Measurements from ENCODE around the gene FAM131C. TPM values are rescaled to one million over a fixed set of nuclear protein-coding genes. Genes with fewer than 3 reads are reported as not detected.
A peak's percentile ranks its signal among the peaks of the same experiment; 100 is the strongest.

Gene FAM131C
- total and polyA plus RNA-seq, 8 donors = 0.35 to 0.37 TPM; not detected in 6

DNA sequence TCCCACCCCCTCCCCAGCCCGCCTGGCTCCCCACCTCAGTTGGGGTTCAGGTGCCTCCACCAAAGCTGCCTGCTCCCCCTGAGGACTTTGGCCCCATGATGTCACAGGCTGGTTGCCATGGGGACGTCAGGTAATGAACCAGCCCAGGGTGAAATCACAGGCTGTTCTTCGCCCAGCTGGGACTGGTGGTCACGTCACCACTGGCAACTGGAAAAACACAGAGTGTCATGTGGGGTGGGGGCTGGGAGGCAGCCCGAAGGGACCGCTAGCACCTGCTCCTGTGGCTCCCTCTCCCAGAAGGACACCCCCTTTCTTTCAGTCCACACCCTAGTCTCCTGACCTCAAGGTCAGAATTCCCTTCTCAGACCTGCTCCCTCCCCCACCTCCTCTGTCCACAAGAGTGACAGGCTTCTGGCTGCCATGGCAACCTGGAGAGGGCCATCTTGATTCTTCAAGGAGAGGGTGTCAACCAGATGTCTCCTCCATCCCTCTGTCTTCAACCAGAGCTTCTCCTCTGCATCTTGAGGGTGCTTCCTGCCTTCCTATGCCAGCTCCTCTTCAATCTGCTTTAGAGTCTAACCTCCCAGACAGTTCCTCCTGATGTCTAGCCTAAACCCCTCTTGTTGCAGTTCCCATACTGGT, 6.2 kb downstream of the FAM131C start:
- H3K36me3 ChIP-seq = no peaks in the 10 kb centered on the region
- no peak for TF ChIP-seq POLR2AphosphoS5 (IDR thresholded peaks at IDR 0.05)
- TF ChIP-seq, protein P1, sequence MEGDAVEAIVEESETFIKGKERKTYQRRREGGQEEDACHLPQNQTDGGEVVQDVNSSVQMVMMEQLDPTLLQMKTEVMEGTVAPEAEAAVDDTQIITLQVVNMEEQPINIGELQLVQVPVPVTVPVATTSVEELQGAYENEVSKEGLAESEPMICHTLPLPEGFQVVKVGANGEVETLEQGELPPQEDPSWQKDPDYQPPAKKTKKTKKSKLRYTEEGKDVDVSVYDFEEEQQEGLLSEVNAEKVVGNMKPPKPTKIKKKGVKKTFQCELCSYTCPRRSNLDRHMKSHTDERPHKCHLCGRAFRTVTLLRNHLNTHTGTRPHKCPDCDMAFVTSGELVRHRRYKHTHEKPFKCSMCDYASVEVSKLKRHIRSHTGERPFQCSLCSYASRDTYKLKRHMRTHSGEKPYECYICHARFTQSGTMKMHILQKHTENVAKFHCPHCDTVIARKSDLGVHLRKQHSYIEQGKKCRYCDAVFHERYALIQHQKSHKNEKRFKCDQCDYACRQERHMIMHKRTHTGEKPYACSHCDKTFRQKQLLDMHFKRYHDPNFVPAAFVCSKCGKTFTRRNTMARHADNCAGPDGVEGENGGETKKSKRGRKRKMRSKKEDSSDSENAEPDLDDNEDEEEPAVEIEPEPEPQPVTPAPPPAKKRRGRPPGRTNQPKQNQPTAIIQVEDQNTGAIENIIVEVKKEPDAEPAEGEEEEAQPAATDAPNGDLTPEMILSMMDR (IDR thresholded peaks at IDR 0.05) = no peak
- no peak for TF ChIP-seq POLR2A (IDR thresholded peaks at IDR 0.05)
- TF ChIP-seq EP300 (IDR thresholded peaks at IDR 0.05) = no peak
- DNase-seq = peak; percentile 57 to 95
- intact Hi-C loops (cut with DNase I; ENCODE audit: low total_unique reads) = no loop called here
- no peak overlapping the region for H3K4me3 ChIP-seq
- H3K27me3 ChIP-seq = peaks cover 0 to 3% (median 0%) of the 10 kb centered on the region in 3 donors
- H3K9me3 ChIP-seq = no peaks in the 10 kb centered on the region
- H3K27ac ChIP-seq = peak overlapping the region in 2 of 5 donors; percentile 29 to 37
- peaks cover 16 to 29% (median 22%) of the 10 kb centered on the region in 4 donors for H3K4me1 ChIP-seq
- WGBS, 5 donors = 28 to 53% (median 39%) methylated on average over 4 to 6 of the region's 6 CpGs

DNA sequence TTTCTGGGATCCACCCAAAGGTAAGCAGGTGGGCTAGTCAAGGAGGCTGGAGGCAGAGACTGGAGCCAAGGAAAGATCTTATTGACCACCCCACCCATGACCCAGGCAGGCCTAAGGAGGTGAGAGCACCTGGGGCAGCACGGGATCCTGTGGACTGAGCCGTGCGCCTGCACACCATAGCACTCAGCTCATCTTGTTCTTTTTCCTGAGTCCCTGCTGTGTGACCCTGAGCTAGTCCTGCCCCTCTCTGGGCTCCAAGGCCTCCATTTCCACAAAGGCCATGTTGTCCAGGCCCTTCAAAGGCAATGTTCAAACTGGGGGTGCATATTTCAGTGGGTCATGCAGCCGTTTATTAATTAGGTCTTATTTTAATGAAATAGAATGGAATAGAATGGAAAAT, 7.2 kb downstream of the FAM131C start:
- no peak for DNase-seq
- Histone ChIP-seq H3K27me3 (no peaks in the 10 kb centered on the region), H3K9me3 (no peaks in the 10 kb centered on the region), H3K27ac (no peak overlapping the region), H3K36me3 (no peaks in the 10 kb centered on the region), H3K4me1 (peaks cover 16 to 29% (median 22%) of the 10 kb centered on the region in 4 donors), H3K4me3 (no peak overlapping the region)
- TF ChIP-seq, protein P1 (IDR thresholded peaks at IDR 0.05) = no peak
- TF ChIP-seq POLR2AphosphoS5 (IDR thresholded peaks at IDR 0.05) (no peak), POLR2A (IDR thresholded peaks at IDR 0.05) (no peak), EP300 (IDR thresholded peaks at IDR 0.05) (no peak)
- intact Hi-C loops (cut with DNase I; ENCODE audit: low total_unique reads) = no loop called here
- 76 to 89% (median 83%) methylated on average over 3 to 4 of the region's 4 CpGs for WGBS, 5 donors

DNA sequence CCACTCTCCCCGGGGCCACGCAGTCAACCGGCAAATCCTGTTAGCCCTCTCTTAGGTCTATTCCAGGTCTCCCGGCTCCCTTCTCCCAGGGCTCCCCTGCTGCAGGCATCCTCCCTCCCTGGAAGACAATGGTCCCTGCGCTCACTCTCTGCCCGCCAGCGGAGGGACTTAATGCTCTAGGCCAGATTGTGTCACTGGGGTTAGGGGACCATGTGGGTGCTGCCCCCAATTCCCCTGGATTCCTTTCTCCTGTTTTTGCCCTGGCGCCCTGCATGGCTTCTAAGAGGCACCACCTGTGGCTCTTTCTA, 8.2 kb downstream of the FAM131C start:
- H3K36me3 ChIP-seq = no peaks in the 10 kb centered on the region
- intact Hi-C loops (cut with DNase I; ENCODE audit: low total_unique reads) = no loop called here
- 71 to 76% (median 73%) methylated on average over 8 of the region's 8 CpGs for WGBS, 5 donors
- no peak overlapping the region for H3K27ac ChIP-seq
- TF ChIP-seq POLR2A (IDR thresholded peaks at IDR 0.05) (no peak), EP300 (IDR thresholded peaks at IDR 0.05) (no peak), POLR2AphosphoS5 (IDR thresholded peaks at IDR 0.05) (no peak)
- TF ChIP-seq, protein P1 (IDR thresholded peaks at IDR 0.05) = no peak
- H3K27me3 ChIP-seq = no peaks in the 10 kb centered on the region
- H3K4me3 ChIP-seq = no peak overlapping the region
- DNase-seq = no peak
- no peaks in the 10 kb centered on the region for H3K9me3 ChIP-seq
- peaks cover 16 to 29% (median 22%) of the 10 kb centered on the region in 4 donors for H3K4me1 ChIP-seq

DNA sequence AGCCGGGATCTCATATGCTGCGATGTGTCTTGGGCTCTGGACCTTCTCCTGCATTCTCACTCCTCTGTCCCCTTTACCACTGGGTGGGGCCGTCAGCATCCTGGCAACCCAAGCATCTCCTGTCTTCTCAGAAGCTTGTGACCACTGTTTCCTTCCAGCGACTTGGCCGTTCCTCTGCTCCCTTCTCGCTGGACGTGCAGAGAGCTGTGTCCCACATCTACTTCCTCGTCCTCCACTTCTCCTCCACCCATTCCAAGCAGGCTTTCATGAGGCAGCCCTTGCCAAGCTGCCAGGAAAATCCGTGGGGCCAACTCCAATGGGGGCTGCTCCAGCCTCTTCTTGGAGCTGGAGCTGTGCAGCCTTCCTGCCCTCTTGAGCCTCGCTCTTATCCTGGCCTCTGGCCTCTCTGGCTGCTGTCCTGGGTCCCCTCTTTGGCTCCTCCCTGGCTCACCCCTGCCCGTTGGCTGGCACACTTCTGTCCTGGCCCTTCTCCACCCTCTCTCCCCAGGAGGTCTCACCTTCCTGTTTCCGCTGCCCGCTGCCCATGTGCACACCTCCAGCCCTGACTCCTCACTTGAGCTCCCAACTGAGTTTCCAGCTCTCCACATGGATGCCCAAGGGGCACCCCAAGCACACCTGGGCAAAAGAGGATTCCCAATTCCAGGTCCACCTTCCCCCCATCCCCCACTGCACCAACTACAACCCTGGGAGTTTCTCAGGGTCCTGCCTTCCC, 8.7 kb downstream of the FAM131C start:
- DNase-seq = no peak
- no peaks in the 10 kb centered on the region for H3K9me3 ChIP-seq
- no peaks in the 10 kb centered on the region for H3K36me3 ChIP-seq
- WGBS, 5 donors = 21 to 43% (median 34%) methylated on average over 13 of the region's 13 CpGs
- intact Hi-C loops (cut with DNase I; ENCODE audit: low total_unique reads) = no loop called here
- H3K27ac ChIP-seq = no peak overlapping the region
- TF ChIP-seq EP300 (IDR thresholded peaks at IDR 0.05) (no peak), POLR2A (IDR thresholded peaks at IDR 0.05) (no peak), POLR2AphosphoS5 (IDR thresholded peaks at IDR 0.05) (no peak)
- TF ChIP-seq, protein P1 (IDR thresholded peaks at IDR 0.05) = no peak
- peaks cover 16 to 29% (median 22%) of the 10 kb centered on the region in 4 donors for H3K4me1 ChIP-seq
- H3K27me3 ChIP-seq = no peaks in the 10 kb centered on the region
- no peak overlapping the region for H3K4me3 ChIP-seq

All from stomach (tissue), 9 donors.